Smooth muscle cell of the brain vasculature (primary cell): Measurements from ENCODE around the gene ZBTB39.
"Not testable (repeated sequence)": the region's sequence is repeated elsewhere in the genome, so short reads cannot be mapped to it uniquely, and the experiment has no call there.

ENCODE experiments used
- DNase-seq: peaks from one replicate; pipeline ENCODE4 v3.0.0-alpha.2; 2012; ENCODE audit warnings: low read depth, low spot score

Gene ZBTB39

DNA sequence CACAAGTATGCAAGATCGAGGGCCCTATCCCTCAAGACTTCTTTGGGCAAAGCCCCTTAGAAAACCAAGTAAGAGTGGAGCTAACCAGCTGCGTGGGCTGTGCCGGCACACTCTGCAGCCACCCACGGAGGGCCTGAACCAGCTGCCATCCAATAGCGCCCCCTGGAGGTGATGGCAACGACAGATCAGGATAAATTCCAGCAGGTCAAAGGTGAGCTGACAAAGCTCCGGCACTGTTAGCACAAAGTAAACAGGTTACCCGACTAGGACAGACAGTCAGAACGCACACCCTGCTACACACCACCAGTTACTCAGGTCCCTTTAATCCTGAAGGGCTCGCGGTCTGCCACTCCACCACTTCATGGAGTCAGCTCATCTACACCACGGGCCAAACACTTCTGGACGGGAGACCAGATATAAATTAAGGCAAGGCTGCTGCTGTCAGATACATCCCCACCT, 4.9 kb downstream of the ZBTB39 start:
- DNase-seq = no peak

- DNase-seq = no peak
These were observed 6.0 kb downstream of the ZBTB39 start for GRCh38 chr12:57000393-57000792.

- no peak for DNase-seq
These were observed 6.9 kb downstream of the ZBTB39 start for GRCh38 chr12:56999456-56999855.

- DNase-seq = no peak
These were observed 7.4 kb downstream of the ZBTB39 start for GRCh38 chr12:56998981-56999380.

DNA sequence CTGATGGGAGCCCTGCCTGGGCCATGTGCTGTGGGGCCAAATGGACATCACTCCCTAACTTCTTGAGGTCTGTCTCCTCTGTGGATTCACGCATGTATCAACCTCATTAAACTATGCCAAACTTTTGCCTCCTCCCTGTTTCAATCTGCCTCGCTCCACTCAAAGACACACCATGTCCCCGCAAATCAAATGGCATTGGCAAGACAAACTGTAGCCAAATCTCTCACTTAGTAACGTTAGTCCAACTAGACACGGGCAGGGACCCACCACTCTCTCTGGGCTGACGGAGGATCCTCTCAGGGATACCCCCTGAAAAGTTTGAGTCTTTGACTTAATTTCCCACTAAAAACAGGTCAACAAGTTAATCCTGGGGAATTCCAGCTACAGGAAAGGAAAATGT, 8.0 kb downstream of the ZBTB39 start:
- DNase-seq = no peak

DNA sequence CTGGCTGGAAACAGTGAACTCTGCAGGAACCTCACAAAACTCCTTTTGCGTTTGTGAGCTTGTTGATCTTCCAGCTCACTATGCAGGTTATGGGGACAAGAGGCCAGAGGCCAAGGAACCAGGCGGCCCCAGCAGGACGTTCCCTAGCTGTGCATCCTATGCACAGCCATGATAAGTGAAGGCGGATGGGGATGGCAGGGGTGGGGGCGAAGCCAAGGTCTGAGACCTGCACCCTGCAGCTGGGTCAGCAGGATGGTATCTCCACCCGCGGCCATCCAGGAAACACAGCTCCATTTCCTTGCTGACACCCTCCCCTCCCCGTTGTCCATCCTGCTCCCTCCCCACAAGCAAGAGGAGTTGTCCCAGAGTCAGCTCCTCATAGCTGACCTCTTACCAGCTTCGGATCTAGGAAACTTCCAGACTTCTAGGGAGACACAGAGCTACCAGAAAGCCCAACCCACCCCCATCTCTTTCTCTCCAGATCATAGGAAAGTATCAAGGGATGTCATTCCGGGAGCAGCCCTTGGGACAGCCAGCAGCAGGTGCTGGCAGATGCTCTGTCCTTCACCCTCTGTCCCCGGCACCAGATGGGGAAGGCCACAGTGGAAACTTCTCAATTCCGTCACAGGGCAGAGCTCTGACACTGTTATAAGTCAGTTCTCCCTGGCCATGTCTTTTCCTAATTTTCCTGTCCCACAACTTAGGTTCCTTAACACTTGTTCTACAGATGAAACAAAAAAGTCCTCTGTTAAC, 9.4 kb downstream of the ZBTB39 start:
- DNase-seq = no peak

DNA sequence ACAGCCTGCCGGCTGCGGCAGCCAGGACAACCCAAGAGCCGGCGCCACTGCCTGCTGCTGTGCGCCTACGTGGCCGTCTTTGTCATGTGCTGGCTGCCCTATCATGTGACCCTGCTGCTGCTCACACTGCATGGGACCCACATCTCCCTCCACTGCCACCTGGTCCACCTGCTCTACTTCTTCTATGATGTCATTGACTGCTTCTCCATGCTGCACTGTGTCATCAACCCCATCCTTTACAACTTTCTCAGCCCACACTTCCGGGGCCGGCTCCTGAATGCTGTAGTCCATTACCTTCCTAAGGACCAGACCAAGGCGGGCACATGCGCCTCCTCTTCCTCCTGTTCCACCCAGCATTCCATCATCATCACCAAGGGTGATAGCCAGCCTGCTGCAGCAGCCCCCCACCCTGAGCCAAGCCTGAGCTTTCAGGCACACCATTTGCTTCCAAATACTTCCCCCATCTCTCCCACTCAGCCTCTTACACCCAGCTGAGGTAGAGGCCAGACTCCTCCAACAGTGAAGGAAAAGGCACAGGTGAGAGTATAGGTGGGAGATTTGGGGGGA, 10.3 kb downstream of the ZBTB39 start:
- no peak for DNase-seq

- no peak for DNase-seq
These were observed 11.0 kb downstream of the ZBTB39 start for GRCh38 chr12:56995201-56995929.

GRCh38 chr12:56994231-56994746, 12.1 kb downstream of the ZBTB39 start:
- no peak for DNase-seq

GRCh38 chr12:56993346-56993745, 13.0 kb downstream of the ZBTB39 start:
- DNase-seq = no peak

GRCh38 chr12:56991319-56992246, 14.8 kb downstream of the ZBTB39 start:
- no peak for DNase-seq

DNA sequence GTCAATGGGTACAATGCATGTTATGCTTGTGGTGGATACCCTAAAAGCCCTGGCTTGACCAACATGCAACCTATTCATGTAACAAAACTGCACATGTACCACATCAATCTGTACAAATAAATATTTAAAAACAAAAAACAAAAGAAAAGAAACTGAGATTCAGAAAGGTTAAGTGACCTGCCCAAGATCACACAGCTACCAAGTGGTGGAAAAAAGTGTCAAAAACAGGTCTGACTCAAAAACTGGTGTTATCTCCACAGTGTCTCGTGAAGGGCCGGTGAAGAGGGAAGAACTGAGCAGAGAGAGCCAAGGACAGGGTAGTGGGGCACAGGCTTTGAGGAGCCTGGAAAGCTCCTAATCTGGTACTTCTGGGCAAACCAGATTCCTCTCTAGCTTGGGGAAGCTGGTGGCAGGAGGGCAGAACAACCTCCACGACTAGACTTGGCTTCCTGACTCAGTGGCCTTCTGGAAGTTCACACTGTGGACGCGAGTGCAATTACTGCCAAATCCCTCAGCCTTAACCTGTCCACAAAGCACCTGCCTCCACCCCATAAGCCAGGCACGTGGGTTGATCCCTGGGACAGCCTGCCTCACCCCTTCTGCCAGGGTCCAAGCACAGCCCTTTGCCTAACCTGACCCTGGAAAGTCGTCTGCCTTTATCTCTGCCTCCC, 15.6 kb downstream of the ZBTB39 start:
- no peak for DNase-seq

DNA sequence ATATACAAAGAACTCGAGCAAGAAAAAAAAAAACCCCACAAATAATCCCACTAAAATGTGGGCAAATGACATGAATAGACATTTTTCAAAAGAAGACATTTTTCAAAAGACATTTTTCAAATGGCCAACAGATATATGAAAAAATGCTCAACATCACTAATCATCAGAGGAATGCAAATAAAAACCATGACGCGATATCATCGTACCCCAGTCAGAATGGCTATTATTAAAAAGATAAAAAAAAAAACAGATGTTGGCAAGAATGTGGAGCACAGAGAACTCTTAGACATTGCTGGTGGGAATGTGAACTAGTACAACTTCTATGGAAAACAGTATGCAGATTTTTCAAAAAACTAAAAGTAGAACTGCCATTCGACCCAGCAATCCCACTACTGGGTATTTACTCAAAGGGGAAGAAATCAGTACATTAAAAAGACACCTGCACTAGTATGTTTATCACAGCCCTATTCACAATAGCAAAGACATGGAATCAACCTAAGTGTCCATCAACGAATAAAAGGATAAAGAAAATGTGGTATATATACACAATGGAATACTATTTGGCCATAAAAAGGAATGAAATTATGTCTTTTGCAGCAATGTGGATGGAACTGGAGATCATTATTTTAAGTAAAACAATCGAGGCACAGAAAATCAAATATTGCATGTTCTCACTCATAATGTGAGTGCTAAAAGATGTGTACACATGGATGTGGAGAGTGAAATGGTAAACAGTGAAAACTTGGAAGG, 16.3 kb downstream of the ZBTB39 start:
- DNase-seq = no peak

DNA sequence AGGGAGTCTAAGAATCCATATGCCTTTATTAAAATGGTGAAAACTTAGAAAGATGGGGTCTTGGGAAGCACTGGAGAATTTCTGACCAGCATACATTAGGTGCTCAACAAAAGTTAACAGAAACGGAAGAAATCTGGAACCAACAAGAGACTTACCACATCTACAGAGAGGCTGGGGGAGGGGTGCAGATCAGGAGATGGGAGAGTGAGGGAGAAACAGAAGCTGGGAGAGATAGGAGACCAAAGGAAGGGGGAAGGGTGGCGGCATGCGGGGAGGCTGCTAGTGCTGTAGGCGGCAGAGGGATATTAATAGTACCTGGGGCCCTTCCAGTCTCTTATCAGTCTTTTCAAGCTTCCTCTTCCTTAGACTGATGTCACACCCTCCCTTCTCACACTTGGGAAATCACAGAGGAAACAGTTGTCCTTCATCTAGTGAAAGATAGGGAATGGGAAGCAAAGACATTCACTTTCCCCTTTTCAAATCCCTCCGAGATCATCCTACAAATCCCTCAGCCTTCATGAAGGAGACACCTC, 18.1 kb downstream of the ZBTB39 start:
- DNase-seq = no peak

GRCh38 chr12:56987551-56988053, 18.7 kb downstream of the ZBTB39 start:
- peak; percentile 45 for DNase-seq

GRCh38 chr12:56987011-56987410, 19.3 kb downstream of the ZBTB39 start:
- no peak for DNase-seq

DNA sequence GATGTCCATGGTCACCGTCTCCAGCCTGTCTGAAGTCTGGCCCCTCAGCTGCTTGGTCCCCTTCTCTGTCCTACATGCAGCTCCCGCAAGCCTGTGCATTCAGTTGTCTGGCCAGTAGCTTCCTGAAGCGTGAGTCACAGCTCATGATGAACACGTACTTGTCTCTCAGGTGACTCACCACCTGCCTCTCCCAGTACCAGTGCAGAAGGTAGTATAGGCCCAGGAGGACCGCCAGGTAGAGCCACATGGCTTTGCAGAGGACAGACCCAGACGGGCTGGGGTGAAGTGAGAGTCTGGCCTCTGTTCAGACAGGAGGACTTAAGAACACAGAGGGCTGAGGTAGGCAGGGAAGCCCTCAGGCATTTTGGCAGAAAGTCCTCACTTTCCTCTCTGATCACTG, 20.6 kb downstream of the ZBTB39 start:
- DNase-seq = not testable (repeated sequence)

GRCh38 chr12:56983386-56983785, 23.0 kb downstream of the ZBTB39 start:
- no peak for DNase-seq

DNA sequence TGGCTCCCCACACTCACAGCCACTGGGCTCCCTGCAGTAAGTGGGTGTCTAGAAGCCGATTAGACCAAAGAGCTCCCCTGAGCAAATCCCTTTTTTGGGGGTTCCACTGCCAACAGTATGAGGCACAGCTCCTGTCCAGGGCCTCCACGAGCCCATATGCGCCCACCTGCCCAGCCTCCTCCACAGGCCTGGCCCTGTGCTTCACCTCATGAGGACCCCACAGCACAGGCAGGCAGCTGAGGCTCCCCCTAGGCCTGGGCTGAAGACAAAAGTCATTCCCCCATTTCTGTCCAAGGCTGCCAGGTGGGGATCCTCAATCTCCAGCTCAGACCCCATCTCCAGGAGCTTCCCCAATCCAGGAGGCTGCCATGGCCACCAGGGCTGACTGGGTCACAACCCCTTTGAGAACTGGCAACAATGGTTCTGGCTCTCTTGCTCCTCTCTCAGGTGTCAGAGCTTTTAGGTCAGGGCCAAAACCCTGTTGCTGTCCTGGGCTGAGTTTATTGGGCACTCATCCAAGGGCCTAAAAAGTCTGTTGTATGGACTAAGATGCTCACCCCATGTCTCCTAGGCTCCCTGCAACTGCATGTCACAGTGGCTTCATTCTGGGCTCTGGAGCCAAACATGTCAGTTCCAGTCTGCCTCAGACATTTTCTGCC, 23.6 kb downstream of the ZBTB39 start:
- not testable (repeated sequence) for DNase-seq
